B cell (primary cell): ENCODE measurements around the gene BEND5. TPM values are rescaled to one million over a fixed set of nuclear protein-coding genes. Genes with fewer than 3 reads are reported as not detected.

Source experiments
- ATAC-seq: fragments of 200-7000 bp; cut with Tn5 transposase; one replicate; pipeline ENCODE4 v1.10.0; 2021; ENCODE audit warnings: low read depth, mild to moderate bottlenecking, moderate number of reproducible peaks, moderate library complexity
- CTCF ChIA-PET: fragments of 350-600 bp; sonication (Branson Sonifier 250); formaldehyde crosslinking; loops from one replicate; lab custom pipeline; 2021; ENCODE audit warnings: antibody characterized with exemption, inconsistent platforms; lab: Charles Lee
- POLR2A ChIA-PET: fragments of 350-600 bp; sonication (Branson Sonifier 250); formaldehyde crosslinking; loops from one replicate; lab custom pipeline; 2021; ENCODE audit warnings: antibody characterized with exemption; lab: Charles Lee
- DNase-seq: peaks from one replicate; pipeline ENCODE4 v3.0.0; 2013
- H2AFZ ChIP-seq: 2 replicates; pipeline ENCODE4 v1.6.1; 2012; ENCODE audit warnings: mild to moderate bottlenecking, low read depth, low read length; ENCODE audit not compliant: insufficient read depth, poor library complexity, severe bottlenecking
- H3K27ac ChIP-seq, 2 donors: 1 replicate in 1 of 2; 2 replicates in 1 of 2; pipeline ENCODE4 v1.5.1; 2012 to 2013; ENCODE audit warnings: low read length in 2 of 2, mild to moderate bottlenecking in 2 of 2, moderate library complexity in 1 of 2
- H3K27me3 ChIP-seq, 4 experiments: fragments of 200-600 bp in 1 of 4; sonication (generic) in 1 of 4; replicated peaks in 1 of 4; 1 replicate in 2 of 4; 2 replicates in 2 of 4; pipeline versions ENCODE4 v1.6.1 to v1.7.0; 2013 to 2016; ENCODE audit warnings: low read length in 3 of 4, mild to moderate bottlenecking in 2 of 4, mixed read lengths in 1 of 4, moderate library complexity in 1 of 4; ENCODE audit not compliant: insufficient read depth in 4 of 4, control insufficient read depth in 3 of 4; ENCODE audit errors: control extremely low read depth in 1 of 4
- H3K36me3 ChIP-seq, 2 experiments: replicated peaks in 1 of 2; 1 replicate in 1 of 2; 2 replicates in 1 of 2; pipeline versions ENCODE4 v1.6.1 to v1.7.1; 2013; ENCODE audit warnings: low read length in 1 of 2; ENCODE audit not compliant: insufficient read depth in 2 of 2, control insufficient read depth in 1 of 2; ENCODE audit errors: control extremely low read depth in 1 of 2, extremely low read depth in 1 of 2
- H3K4me1 ChIP-seq, 2 donors: fragments of 200-600 bp in 1 of 2; sonication (generic) in 1 of 2; 1 replicate in 1 of 2; 2 replicates in 1 of 2; pipeline versions ENCODE4 v1.5.1 to v1.6.1; 2013 to 2017; ENCODE audit warnings: low read length in 2 of 2; ENCODE audit not compliant: control insufficient read depth in 2 of 2, insufficient read depth in 2 of 2
- H3K4me2 ChIP-seq: replicated peaks from 2 replicates; pipeline ENCODE3; 2012; ENCODE audit warnings: mild to moderate bottlenecking, low read depth, low read length; ENCODE audit not compliant: poor library complexity, severe bottlenecking
- H3K4me3 ChIP-seq, 5 experiments: fragments of 200-600 bp in 1 of 5; sonication (generic) in 1 of 5; 1 replicate in 3 of 5; 2 replicates in 2 of 5; pipeline versions ENCODE4 v1.5.1 to v1.7.0; 2011 to 2016; ENCODE audit warnings: low read length in 4 of 5, mild to moderate bottlenecking in 4 of 5, low read depth in 2 of 5, control low read depth in 1 of 5, moderate library complexity in 1 of 5; ENCODE audit not compliant: insufficient read depth in 1 of 5; ENCODE audit errors: control extremely low read depth in 1 of 5, extremely low read depth in 1 of 5
- H3K79me2 ChIP-seq: fragments of 200-600 bp; sonication (generic); one replicate; pipeline ENCODE4 v1.6.0; 2016; ENCODE audit warnings: low read length; ENCODE audit not compliant: control insufficient read depth, insufficient read depth
- H3K9ac ChIP-seq: fragments of 200-600 bp; sonication (generic); 2 replicates; pipeline ENCODE4 v1.6.1; 2017; ENCODE audit warnings: mild to moderate bottlenecking, low read length, moderate library complexity
- H3K9me3 ChIP-seq, 3 donors: one replicate each; pipeline versions ENCODE4 v1.6.1 to v1.7.1; 2013; ENCODE audit warnings: low read length in 2 of 3; ENCODE audit not compliant: control insufficient read depth in 2 of 3, insufficient read depth in 1 of 3; ENCODE audit errors: control extremely low read depth in 1 of 3
- H4K20me1 ChIP-seq: 2 replicates; pipeline ENCODE4 v1.6.0; 2012; ENCODE audit warnings: mild to moderate bottlenecking, low read length; ENCODE audit not compliant: insufficient read depth, control insufficient read depth, poor library complexity, severe bottlenecking
- H3K27ac Mint-ChIP-seq: one replicate; pipeline ENCODE4 v1.8.0; 2021; ENCODE audit warnings: mixed read lengths
- H3K27me3 Mint-ChIP-seq: one replicate; pipeline ENCODE4 v1.8.0; 2021; ENCODE audit warnings: mixed read lengths
- H3K4me1 Mint-ChIP-seq: one replicate; pipeline ENCODE4 v1.8.0; 2021; ENCODE audit warnings: mixed read lengths
- H3K4me3 Mint-ChIP-seq: one replicate; pipeline ENCODE4 v1.8.0; 2021; ENCODE audit warnings: mixed read lengths
- H3K9me3 Mint-ChIP-seq: one replicate; pipeline ENCODE4 v1.8.0; 2022; ENCODE audit warnings: mixed read lengths; ENCODE audit not compliant: insufficient read depth
- CTCF ChIP-seq: fragments of 200-600 bp; IDR thresholded peaks from one replicate; pipeline ENCODE4 v1.8.0; 2022; ENCODE audit warnings: antibody characterized with exemption, mild to moderate bottlenecking
- EZH2 ChIP-seq: IDR thresholded peaks from 2 replicates; pipeline ENCODE4 v1.6.1; 2012; ENCODE audit warnings: borderline replicate concordance, low read depth, mild to moderate bottlenecking, moderate library complexity, low read length; ENCODE audit not compliant: insufficient read depth, poor library complexity, severe bottlenecking
- WGBS: methylation state at CpG from one replicate; pipeline ENCODE4 v1.1.5; 2013; ENCODE audit warnings: missing lambda C conversion rate; ENCODE audit not compliant: insufficient coverage; 5-methylcytosine and 5-hydroxymethylcytosine counted together
- intact Hi-C: fragments of 100-400 bp; cut with micrococcal nuclease; formaldehyde crosslinking; loops from one replicate; pipeline ENCODE4 v1.10.0; 2022
- polyA plus RNA-seq: library from polyadenylated mRNA; depleted of rRNA; stranded (reverse); fragments of >200 nt; gene quantifications from 2 replicates; pipeline ENCODE4 v1.2.3, GENCODE V29; 2012
- total RNA-seq, 2 donors: library from RNA; stranded (reverse); fragments of 120-200 nt in 1 of 2; gene quantifications; 1 replicate in 1 of 2; 2 replicates in 1 of 2; pipeline versions ENCODE4 v1.2.3 to v1.2.4, GENCODE V29; 2013 to 2022

BEND5 gene
- total and polyA plus RNA-seq, 2 donors (not counting 1 experiment from before 2014, with no cell fraction given) = 19.5 to 19.7 TPM

GRCh38 chr1:48718116-48718630 is 58.5 kb downstream of the BEND5 start:
- Mint-ChIP-seq H3K4me3 (no peak overlapping the region), H3K4me1 (no peaks in the 10 kb centered on the region), H3K9me3 (no peaks in the 10 kb centered on the region), H3K27me3 (no peaks in the 10 kb centered on the region), H3K27ac (no peak overlapping the region)
- no peaks in the 10 kb centered on the region for H4K20me1 ChIP-seq
- ATAC-seq (no peak), DNase-seq (no peak)
- H3K79me2 ChIP-seq = no peaks in the 10 kb centered on the region
- no peak overlapping the region for H3K27ac ChIP-seq
- POLR2A ChIA-PET = no interaction called here
- intact Hi-C loops = no loop called here
- no peak overlapping the region for H3K4me3 ChIP-seq
- H3K4me1 ChIP-seq = no peaks in the 10 kb centered on the region
- no peak for TF ChIP-seq EZH2
- TF ChIP-seq CTCF = no peak
- H2AFZ ChIP-seq = no peak overlapping the region
- no peaks in the 10 kb centered on the region for H3K9me3 ChIP-seq
- H3K4me2 ChIP-seq = no peak overlapping the region
- no peak overlapping the region for H3K9ac ChIP-seq
- H3K27me3 ChIP-seq = no peaks in the 10 kb centered on the region
- CTCF ChIA-PET = interaction anchor here (1.2 to 1.8 kb wide), 2 partner anchors 21 to 41 kb away, joined by 3 to 5 read pairs; no protein-coding TSS in a partner anchor
- no peaks in the 10 kb centered on the region for H3K36me3 ChIP-seq

- H3K27me3 Mint-ChIP-seq = no peaks in the 10 kb centered on the region
- H3K4me1 Mint-ChIP-seq = no peaks in the 10 kb centered on the region
- H3K4me2 ChIP-seq = no peak overlapping the region
- H3K36me3 ChIP-seq = no peaks in the 10 kb centered on the region
- H3K4me3 ChIP-seq = no peak overlapping the region
- H3K27ac ChIP-seq = no peak overlapping the region
- DNase-seq (no peak), ATAC-seq (no peak)
- no peaks in the 10 kb centered on the region for H3K9me3 Mint-ChIP-seq
- H3K79me2 ChIP-seq = no peaks in the 10 kb centered on the region
- no peaks in the 10 kb centered on the region for H4K20me1 ChIP-seq
- no peak overlapping the region for H2AFZ ChIP-seq
- H3K4me3 Mint-ChIP-seq = no peak overlapping the region
- ChIA-PET POLR2A (no interaction called here), CTCF (no interaction called here)
- H3K27me3 ChIP-seq = no peaks in the 10 kb centered on the region
- intact Hi-C loops = no loop called here
- H3K27ac Mint-ChIP-seq = no peak overlapping the region
- no peaks in the 10 kb centered on the region for H3K4me1 ChIP-seq
- WGBS = 80% methylated on average over 1 of the region's 1 CpG
- H3K9me3 ChIP-seq = no peaks in the 10 kb centered on the region
- no peak overlapping the region for H3K9ac ChIP-seq
- TF ChIP-seq EZH2 = no peak
- no peak for TF ChIP-seq CTCF
Measured at GRCh38 chr1:48717082-48717481, 59.6 kb downstream of the BEND5 start.
